GM21825 (cell line): ENCODE results near the gene RWDD2A.

ENCODE experiments used
- ATAC-seq: cut with Tn5 transposase; IDR thresholded peaks from one replicate; pipeline ENCODE4 v1.9.1; 2021; ENCODE audit warnings: mild to moderate bottlenecking, moderate library complexity; ENCODE audit not compliant: unreplicated experiment

Gene RWDD2A

GRCh38 chr6:83198486-83199172, 5.5 kb downstream of the RWDD2A start:
- no peak for ATAC-seq

GRCh38 chr6:83199173-83199862, 6.2 kb downstream of the RWDD2A start:
- peak; percentile 53 for ATAC-seq

- ATAC-seq = no peak
Measured at GRCh38 chr6:83199863-83200225, 6.7 kb downstream of the RWDD2A start.

- no peak for ATAC-seq
Measured at GRCh38 chr6:83202031-83202430, 8.9 kb downstream of the RWDD2A start.

- peak; percentile 99 for ATAC-seq
Measured at GRCh38 chr6:83215131-83216047, 22.2 kb downstream of the RWDD2A start.

- ATAC-seq = no peak
Measured at GRCh38 chr6:83216806-83217205, 23.6 kb downstream of the RWDD2A start.

- no peak for ATAC-seq
Measured at GRCh38 chr6:83218646-83219045, 25.5 kb downstream of the RWDD2A start.

GRCh38 chr6:83220121-83220520, 27.0 kb downstream of the RWDD2A start:
- ATAC-seq = no peak

- ATAC-seq = no peak
Measured at GRCh38 chr6:83221276-83221675, 28.1 kb downstream of the RWDD2A start.

- ATAC-seq = no peak
Measured at GRCh38 chr6:83221889-83222479, 28.8 kb downstream of the RWDD2A start.

GRCh38 chr6:83226517-83226916, 33.4 kb downstream of the RWDD2A start:
- ATAC-seq = no peak

- ATAC-seq = no peak
Measured at GRCh38 chr6:83231146-83231545, 38.0 kb downstream of the RWDD2A start.

GRCh38 chr6:83247471-83247870, 54.3 kb downstream of the RWDD2A start:
- no peak for ATAC-seq
